Ishikawa (cell line): ENCODE data around the gene TFB2M.

ENCODE experiments used
- TCF12 ChIP-seq: IDR thresholded peaks from 2 replicates; pipeline ENCODE4 v1.6.1; 2012; ENCODE audit warnings: low read depth
- TEAD4 ChIP-seq: IDR thresholded peaks from 2 replicates; pipeline ENCODE4 v1.6.1; 2012

DNA sequence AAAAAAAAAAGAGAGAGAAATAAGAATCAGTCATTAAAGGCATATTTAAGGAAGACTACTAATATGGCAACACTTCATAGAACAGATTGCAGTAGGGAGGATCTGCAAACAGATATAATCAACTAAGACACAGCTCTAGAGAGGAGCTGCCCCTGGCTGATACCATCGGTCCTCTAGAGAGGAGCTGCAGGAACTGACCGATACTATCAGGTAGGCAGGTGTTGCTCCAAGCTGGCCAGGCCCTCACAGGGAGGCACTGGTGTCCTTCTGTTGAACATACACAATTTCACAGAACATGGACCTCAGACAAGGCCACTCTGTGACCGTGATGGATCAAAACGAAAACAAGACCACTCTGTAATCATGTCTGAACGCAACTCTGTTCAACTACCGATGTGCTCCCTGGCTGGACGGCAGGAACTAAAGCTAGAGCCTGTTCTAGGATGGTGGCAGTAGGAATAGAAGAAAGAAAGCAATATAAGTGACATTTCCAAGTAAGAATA, 74.5 kb downstream of the TFB2M start:
- TF ChIP-seq TCF12: no peak
- no peak for TF ChIP-seq TEAD4
